Osteoblast (primary cell): Measurements from ENCODE around the gene HOMEZ. TPM values are rescaled to one million over a fixed set of nuclear protein-coding genes. Genes with fewer than 3 reads are reported as not detected.

Source experiments
- DNase-seq: peaks from one replicate; pipeline ENCODE4 v3.0.0; 2011; ENCODE audit warnings: low spot score, mixed read lengths; ENCODE audit not compliant: insufficient read length; ENCODE audit errors: missing footprints
- H2AFZ ChIP-seq: 2 replicates; pipeline ENCODE4 v1.6.0; 2011; ENCODE audit warnings: mild to moderate bottlenecking, low read length
- H3K27ac ChIP-seq: 2 replicates; pipeline ENCODE4 v1.5.1; 2011; ENCODE audit warnings: mild to moderate bottlenecking, low read depth, low read length, moderate library complexity
- H3K27me3 ChIP-seq: 2 replicates; pipeline ENCODE4 v1.6.0; 2012; ENCODE audit warnings: mild to moderate bottlenecking, control low read depth, inconsistent platforms, low read length, moderate library complexity; ENCODE audit not compliant: insufficient read depth
- H3K36me3 ChIP-seq: 2 replicates; pipeline ENCODE4 v1.5.1; 2011; ENCODE audit warnings: mild to moderate bottlenecking, low read length, control low read depth, moderate library complexity; ENCODE audit not compliant: insufficient read depth
- H3K4me1 ChIP-seq: 2 replicates; pipeline ENCODE4 v1.5.1; 2011; ENCODE audit warnings: mild to moderate bottlenecking, low read length, control low read depth, moderate library complexity; ENCODE audit not compliant: insufficient read depth
- H3K4me2 ChIP-seq: 2 replicates; pipeline ENCODE4 v1.6.0; 2011; ENCODE audit warnings: mild to moderate bottlenecking, low read length; ENCODE audit not compliant: insufficient read depth
- H3K4me3 ChIP-seq: fragments of 200-600 bp; sonication (generic); 3 replicates; pipeline ENCODE4 v1.5.1; 2012; ENCODE audit warnings: mild to moderate bottlenecking, low read length, inconsistent platforms; ENCODE audit not compliant: insufficient read depth
- H3K79me2 ChIP-seq: 2 replicates; pipeline ENCODE4 v1.6.0; 2012; ENCODE audit warnings: mild to moderate bottlenecking, low read length, control low read depth, inconsistent platforms; ENCODE audit not compliant: insufficient read depth
- H3K9me3 ChIP-seq: 2 replicates; pipeline ENCODE4 v1.5.1; 2011; ENCODE audit warnings: low read depth, low read length, control low read depth
- H4K20me1 ChIP-seq: 2 replicates; pipeline ENCODE4 v1.6.0; 2012; ENCODE audit warnings: mild to moderate bottlenecking, low read length, control low read depth; ENCODE audit not compliant: insufficient read depth
- total RNA-seq: library from RNA; depleted of rRNA; stranded (reverse); fragments of >200 nt; gene quantifications from 2 replicates; pipeline ENCODE4 v1.2.3, GENCODE V29; 2012
- TF ChIP-seq, protein P1 (sequence below): IDR thresholded peaks from 2 replicates; pipeline ENCODE4 v1.5.1; 2011; ENCODE audit warnings: mild to moderate bottlenecking, low read depth, low read length, moderate library complexity; ENCODE audit errors: extremely low read depth

The HOMEZ gene
- total RNA-seq, 1 donor, result 5.4 TPM

DNA sequence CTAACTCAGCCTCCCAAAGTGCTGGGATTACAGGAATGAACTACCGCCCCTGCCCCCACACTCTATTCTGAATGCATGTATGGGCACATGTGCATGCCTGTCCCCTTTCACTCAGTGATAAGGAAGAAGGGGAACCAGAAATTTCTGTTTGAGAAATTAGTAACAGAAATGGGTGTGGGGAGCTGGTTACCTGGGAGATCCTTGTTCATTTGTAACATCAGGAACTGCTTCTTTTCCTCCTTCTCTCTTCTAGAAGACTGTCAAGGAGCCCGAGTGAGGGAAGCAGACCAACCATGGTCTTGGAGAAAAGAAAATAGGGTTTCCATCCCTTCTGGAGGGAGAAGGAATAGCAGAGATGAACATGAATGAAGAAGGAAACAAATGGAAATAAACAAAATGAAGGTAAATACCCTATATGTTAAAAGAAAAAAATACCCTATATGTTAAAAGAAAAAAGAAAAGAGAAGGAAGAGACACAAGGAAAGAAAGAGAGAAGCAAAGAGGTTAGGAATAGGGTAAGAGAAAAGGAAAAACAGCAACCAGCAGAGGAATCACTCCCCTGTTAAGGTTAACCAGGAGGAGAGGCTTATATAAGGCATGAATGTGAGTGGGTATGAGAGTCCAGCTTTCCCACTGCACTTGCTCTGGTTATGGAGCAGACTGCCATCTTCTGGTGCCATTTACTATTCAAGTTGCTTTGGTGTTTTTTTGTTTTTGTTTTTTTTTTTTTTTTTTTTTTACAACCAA is 13.5 kb upstream of the HOMEZ start:
- TF ChIP-seq, protein P1, sequence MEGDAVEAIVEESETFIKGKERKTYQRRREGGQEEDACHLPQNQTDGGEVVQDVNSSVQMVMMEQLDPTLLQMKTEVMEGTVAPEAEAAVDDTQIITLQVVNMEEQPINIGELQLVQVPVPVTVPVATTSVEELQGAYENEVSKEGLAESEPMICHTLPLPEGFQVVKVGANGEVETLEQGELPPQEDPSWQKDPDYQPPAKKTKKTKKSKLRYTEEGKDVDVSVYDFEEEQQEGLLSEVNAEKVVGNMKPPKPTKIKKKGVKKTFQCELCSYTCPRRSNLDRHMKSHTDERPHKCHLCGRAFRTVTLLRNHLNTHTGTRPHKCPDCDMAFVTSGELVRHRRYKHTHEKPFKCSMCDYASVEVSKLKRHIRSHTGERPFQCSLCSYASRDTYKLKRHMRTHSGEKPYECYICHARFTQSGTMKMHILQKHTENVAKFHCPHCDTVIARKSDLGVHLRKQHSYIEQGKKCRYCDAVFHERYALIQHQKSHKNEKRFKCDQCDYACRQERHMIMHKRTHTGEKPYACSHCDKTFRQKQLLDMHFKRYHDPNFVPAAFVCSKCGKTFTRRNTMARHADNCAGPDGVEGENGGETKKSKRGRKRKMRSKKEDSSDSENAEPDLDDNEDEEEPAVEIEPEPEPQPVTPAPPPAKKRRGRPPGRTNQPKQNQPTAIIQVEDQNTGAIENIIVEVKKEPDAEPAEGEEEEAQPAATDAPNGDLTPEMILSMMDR, result peak; percentile 49
- Histone ChIP-seq H4K20me1 (no peaks in the 10 kb centered on the region), H3K27ac (peak overlapping the region; percentile 90), H3K4me1 (peaks cover 38% of the 10 kb centered on the region), H2AFZ (no peak overlapping the region), H3K27me3 (no peaks in the 10 kb centered on the region), H3K79me2 (peaks cover 5% of the 10 kb centered on the region), H3K9me3 (no peaks in the 10 kb centered on the region), H3K36me3 (no peaks in the 10 kb centered on the region), H3K4me3 (peak overlapping the region; percentile 3), H3K4me2 (peak overlapping the region; percentile 89)
- no peak for DNase-seq

DNA sequence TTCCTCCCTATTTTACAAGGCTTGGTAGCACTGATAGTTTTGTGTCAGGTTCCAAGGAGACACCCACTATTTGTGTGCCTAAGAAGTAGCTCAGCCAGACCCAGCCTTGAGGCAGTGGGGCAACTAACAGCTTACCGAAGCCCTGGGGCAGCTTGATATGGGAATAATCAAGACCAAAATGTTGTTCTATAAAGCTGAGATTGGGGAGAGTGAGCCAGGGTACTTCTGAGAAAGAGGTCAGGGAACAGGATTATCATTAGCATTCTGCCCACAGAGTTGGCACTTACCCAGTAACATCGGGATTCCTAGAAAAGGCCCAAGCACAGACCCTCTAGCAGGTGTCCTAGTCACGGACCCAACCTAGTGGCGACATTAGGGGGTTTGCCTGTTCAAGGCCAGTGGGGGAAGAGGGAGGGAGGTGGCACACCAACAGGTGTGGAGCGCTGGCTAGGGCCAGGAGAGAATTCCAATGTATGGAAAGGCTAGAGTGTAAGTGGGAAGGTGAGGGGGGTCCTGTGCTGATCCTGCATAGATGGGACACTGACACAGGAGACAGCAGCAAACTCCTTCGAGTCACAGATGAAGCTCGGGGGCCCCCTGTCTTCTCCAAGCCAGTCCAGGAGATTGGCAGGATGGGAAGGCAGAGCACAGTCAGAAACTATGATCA is 11.8 kb upstream of the HOMEZ start:
- DNase-seq, result no peak
- Histone ChIP-seq H3K27me3 (peaks cover 8% of the 10 kb centered on the region), H2AFZ (no peak overlapping the region), H3K79me2 (peaks cover 5% of the 10 kb centered on the region), H3K4me1 (peaks cover 34% of the 10 kb centered on the region), H3K27ac (peak overlapping the region; percentile 90), H3K9me3 (no peaks in the 10 kb centered on the region), H3K36me3 (no peaks in the 10 kb centered on the region), H3K4me3 (no peak overlapping the region), H3K4me2 (no peak overlapping the region), H4K20me1 (no peaks in the 10 kb centered on the region)
- TF ChIP-seq, protein P1, result no peak

DNA sequence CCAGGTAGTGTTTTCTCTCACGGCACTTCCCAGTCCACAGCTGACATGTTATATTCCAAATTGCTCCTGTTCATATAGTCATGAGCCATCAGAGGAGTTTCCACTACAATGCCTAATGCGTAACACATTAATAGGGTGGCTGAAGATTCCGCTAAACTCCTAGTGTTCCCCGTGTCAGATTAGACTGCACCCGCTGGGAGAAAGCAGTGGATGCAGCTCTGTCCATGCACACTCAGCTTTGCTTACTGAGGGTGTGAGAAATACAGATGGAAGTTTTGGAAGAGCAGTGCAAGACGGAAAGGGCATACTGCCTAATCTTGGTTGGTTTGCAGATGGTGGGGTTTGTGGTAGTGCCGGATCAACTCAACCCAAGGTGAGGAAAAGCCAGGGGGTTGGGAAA is 11.2 kb upstream of the HOMEZ start:
- no peak overlapping the region for H3K4me2 ChIP-seq

More for the DNA sequence above, 11.2 kb upstream of the HOMEZ start:
- Histone ChIP-seq H3K4me1 (peaks cover 32% of the 10 kb centered on the region), H3K27ac (no peak overlapping the region), H2AFZ (no peak overlapping the region), H3K27me3 (peaks cover 8% of the 10 kb centered on the region), H3K9me3 (no peaks in the 10 kb centered on the region), H3K79me2 (peaks cover 5% of the 10 kb centered on the region), H3K4me3 (no peak overlapping the region), H3K36me3 (no peaks in the 10 kb centered on the region), H4K20me1 (no peaks in the 10 kb centered on the region)
- TF ChIP-seq, protein P1, result no peak
- DNase-seq, result no peak
